H9 (cell line): Measurements from ENCODE around the gene RAPH1. TPM values are rescaled to one million over a fixed set of nuclear protein-coding genes. Genes with fewer than 3 reads are reported as not detected.

Experiments used
- DNase-seq: peaks from one replicate; pipeline ENCODE4 v3.0.0-alpha.2; 2017
- H2AFZ ChIP-seq: one replicate; pipeline ENCODE4 v1.6.1; 2013; ENCODE audit warnings: mild to moderate bottlenecking, low read length, control low read depth, moderate library complexity
- H2AK5ac ChIP-seq: 2 replicates; pipeline ENCODE4 v1.6.1; 2013; ENCODE audit warnings: low read length, control low read depth, mixed read lengths; ENCODE audit not compliant: insufficient read length
- H2BK120ac ChIP-seq: one replicate; pipeline ENCODE4 v1.6.1; 2013; ENCODE audit warnings: low read depth, mild to moderate bottlenecking, low read length, control low read depth, inconsistent platforms; ENCODE audit not compliant: poor library complexity, severe bottlenecking
- H2BK12ac ChIP-seq: 2 replicates; pipeline ENCODE4 v1.6.1; 2013; ENCODE audit warnings: low read length, control low read depth, mixed read lengths, low read depth; ENCODE audit not compliant: insufficient read length
- H2BK15ac ChIP-seq: 2 replicates; pipeline ENCODE4 v1.6.1; 2013; ENCODE audit warnings: low read depth, low read length, control low read depth
- H2BK20ac ChIP-seq: one replicate; pipeline ENCODE4 v1.6.1; 2013; ENCODE audit warnings: low read depth, mild to moderate bottlenecking, low read length, control low read depth, inconsistent platforms; ENCODE audit not compliant: poor library complexity, severe bottlenecking
- H2BK5ac ChIP-seq: 2 replicates; pipeline ENCODE4 v1.6.1; 2013; ENCODE audit warnings: low read length, control low read depth, mixed read lengths; ENCODE audit not compliant: insufficient read length
- H3K14ac ChIP-seq: 2 replicates; pipeline ENCODE4 v1.6.1; 2013; ENCODE audit warnings: low read length, control low read depth; ENCODE audit not compliant: insufficient read depth
- H3K18ac ChIP-seq: 2 replicates; pipeline ENCODE4 v1.6.1; 2013; ENCODE audit warnings: low read depth, mild to moderate bottlenecking, mixed read lengths, low read length, control low read depth; ENCODE audit not compliant: insufficient read length
- H3K23ac ChIP-seq: 2 replicates; pipeline ENCODE4 v1.6.1; 2013; ENCODE audit warnings: low read length, control low read depth, mixed read lengths, low read depth; ENCODE audit not compliant: insufficient read length
- H3K23me2 ChIP-seq: 2 replicates; pipeline ENCODE4 v1.6.1; 2013; ENCODE audit warnings: low read depth, mild to moderate bottlenecking, mixed read lengths, low read length, control low read depth; ENCODE audit not compliant: insufficient read length, poor library complexity, severe bottlenecking
- H3K27ac ChIP-seq: 2 replicates; pipeline ENCODE4 v1.5.1; 2013; ENCODE audit warnings: low read length, control low read depth, mixed read lengths, low read depth; ENCODE audit not compliant: insufficient read length
- H3K27me3 ChIP-seq: 2 replicates; pipeline ENCODE4 v1.6.1; 2013; ENCODE audit warnings: low read length, control low read depth, inconsistent platforms; ENCODE audit not compliant: insufficient read depth
- H3K4ac ChIP-seq: 2 replicates; pipeline ENCODE4 v1.6.1; 2013; ENCODE audit warnings: low read depth, mild to moderate bottlenecking, control low read depth, inconsistent platforms, low read length, moderate library complexity
- H3K4me1 ChIP-seq: 2 replicates; pipeline ENCODE4 v1.6.1; 2013; ENCODE audit warnings: low read length, control low read depth, inconsistent platforms; ENCODE audit not compliant: insufficient read depth
- H3K4me2 ChIP-seq: 2 replicates; pipeline ENCODE4 v1.6.1; 2013; ENCODE audit warnings: low read length, control low read depth, mixed read lengths; ENCODE audit not compliant: insufficient read length, insufficient read depth
- H3K56ac ChIP-seq: 2 replicates; pipeline ENCODE4 v1.6.1; 2013; ENCODE audit warnings: low read depth, mild to moderate bottlenecking, mixed read lengths, low read length, control low read depth; ENCODE audit not compliant: insufficient read length
- H3K79me1 ChIP-seq: 2 replicates; pipeline ENCODE4 v1.6.1; 2013; ENCODE audit warnings: low read depth, mild to moderate bottlenecking, moderate library complexity, low read length, control low read depth, inconsistent platforms; ENCODE audit not compliant: insufficient read depth, poor library complexity, severe bottlenecking
- H3K79me2 ChIP-seq: 2 replicates; pipeline ENCODE4 v1.6.1; 2013; ENCODE audit warnings: low read length, control low read depth, inconsistent platforms; ENCODE audit not compliant: insufficient read depth
- H3K9ac ChIP-seq: 2 replicates; pipeline ENCODE4 v1.6.1; 2013; ENCODE audit warnings: low read length, control low read depth, mixed read lengths; ENCODE audit not compliant: insufficient read length; ENCODE audit errors: extremely low read depth
- H3K9me3 ChIP-seq: one replicate; pipeline ENCODE4 v1.6.1; 2013; ENCODE audit warnings: low read depth, low read length, inconsistent platforms; ENCODE audit not compliant: control insufficient read depth
- H3T11ph ChIP-seq: one replicate; pipeline ENCODE4 v1.6.1; 2013; ENCODE audit warnings: mild to moderate bottlenecking, low read length, control low read depth, inconsistent platforms
- H4K20me1 ChIP-seq: one replicate; pipeline ENCODE4 v1.6.1; 2013; ENCODE audit not compliant: control insufficient read depth, insufficient read length, insufficient read depth
- H4K5ac ChIP-seq: 2 replicates; pipeline ENCODE4 v1.6.1; 2013; ENCODE audit warnings: low read depth, mild to moderate bottlenecking, mixed read lengths, low read length, control low read depth; ENCODE audit not compliant: insufficient read length
- H4K8ac ChIP-seq: replicated peaks from 2 replicates; pipeline ENCODE4 v1.6.1; 2013; ENCODE audit warnings: low read length, control low read depth, mixed read lengths, low read depth; ENCODE audit not compliant: insufficient read length
- H4K91ac ChIP-seq: 2 replicates; pipeline ENCODE4 v1.6.1; 2013; ENCODE audit warnings: low read depth, mild to moderate bottlenecking, moderate library complexity, mixed read lengths, low read length, control low read depth; ENCODE audit not compliant: insufficient read length
- H3K27ac Mint-ChIP-seq, 3 experiments: 2 replicates in 2 of 3; 3 replicates in 1 of 3; pipeline ENCODE4 v1.8.0; 2020 to 2021; ENCODE audit warnings: mixed read lengths in 3 of 3, mild to moderate bottlenecking in 1 of 3, moderate library complexity in 1 of 3
- H3K27me3 Mint-ChIP-seq: 2 replicates; pipeline ENCODE4 v1.8.0; 2021; ENCODE audit warnings: low read depth, mild to moderate bottlenecking, moderate library complexity, mixed read lengths
- H3K36me3 Mint-ChIP-seq, 3 experiments: 2 replicates in 2 of 3; 3 replicates in 1 of 3; pipeline ENCODE4 v1.8.0; 2020 to 2021; ENCODE audit warnings: low read depth in 3 of 3, mixed read lengths in 3 of 3; ENCODE audit not compliant: insufficient read depth in 1 of 3
- H3K4me1 Mint-ChIP-seq, 2 experiments: 2 replicates each; pipeline ENCODE4 v1.8.0; 2020; ENCODE audit warnings: mixed read lengths in 2 of 2
- H3K4me3 Mint-ChIP-seq, 2 experiments: 2 replicates in 1 of 2; 3 replicates in 1 of 2; pipeline ENCODE4 v1.8.0; 2020 to 2021; ENCODE audit warnings: mild to moderate bottlenecking in 2 of 2, mixed read lengths in 2 of 2, moderate library complexity in 1 of 2
- H3K9me3 Mint-ChIP-seq, 2 experiments: 2 replicates in 1 of 2; 3 replicates in 1 of 2; pipeline ENCODE4 v1.8.0; 2020; ENCODE audit warnings: mild to moderate bottlenecking in 2 of 2, mixed read lengths in 2 of 2, moderate library complexity in 1 of 2
- CTCF ChIP-seq: fragments of 200-600 bp; sonication (generic); conservative IDR thresholded peaks from 3 replicates; pipeline ENCODE4 v1.8.0; 2021; ENCODE audit warnings: antibody characterized with exemption, mild to moderate bottlenecking
- WGBS: extraction: QIAGEN DNeasy Blood & Tissue Kit; methylation state at CpG from one replicate; pipeline ENCODE4 v1.1.7; 2013; ENCODE audit warnings: missing lambda C conversion rate, low lambda C conversion rate, mixed read lengths; ENCODE audit not compliant: insufficient read length; ENCODE audit errors: extremely low coverage; 5-methylcytosine and 5-hydroxymethylcytosine counted together
- total RNA-seq: library from RNA; stranded (reverse); gene quantifications from 2 replicates; pipeline ENCODE4 v1.2.1, GENCODE V29; 2021

Gene RAPH1
- total RNA-seq, 1 experiment from 2014 or later: 17.1 TPM

- TF ChIP-seq CTCF: no peak
- Histone ChIP-seq H2AFZ (no peak overlapping the region), H2BK120ac (no peak overlapping the region), H3K79me2 (no peaks in the 10 kb centered on the region; the same call in 1 of the 2 replicates), H3K23ac (no peak overlapping the region), H3T11ph (no peak overlapping the region), H3K79me1 (peaks cover 7% of the 10 kb centered on the region), H2BK12ac (no peak overlapping the region), H3K4me2 (peak overlapping the region; percentile 54), H2BK15ac (no peak overlapping the region), H4K5ac (no peak overlapping the region), H3K56ac (no peak overlapping the region), H3K4ac (no peak overlapping the region), H3K14ac (0 out of 2 replicates have a peak overlapping the region, but pooled peaks have one; percentile 45), H2BK5ac (no peak overlapping the region), H3K23me2 (peaks cover 11% of the 10 kb centered on the region), H2AK5ac (no peak overlapping the region), H3K18ac (no peak overlapping the region), H3K4me1 (peaks cover 2% of the 10 kb centered on the region; the same call in 1 of the 2 replicates), H3K27ac (peak overlapping the region; percentile 3), H3K27me3 (no peaks in the 10 kb centered on the region; the same call in 1 of the 2 replicates), H4K8ac (no peak overlapping the region), H2BK20ac (no peak overlapping the region), H4K91ac (no peak overlapping the region), H3K9me3 (no peaks in the 10 kb centered on the region), H4K20me1 (no peaks in the 10 kb centered on the region), H3K9ac (peak overlapping the region; percentile 79)
- H3K27me3 Mint-ChIP-seq: peaks cover 13% of the 10 kb centered on the region
- peaks cover 23 to 30% of the 10 kb centered on the region in 2 experiments for H3K4me1 Mint-ChIP-seq
- H3K4me3 Mint-ChIP-seq: peak overlapping the region; percentile 85 to 92
- no CpG with 5 or more reads among the region's 14 CpGs for WGBS
- peak overlapping the region; percentile 88 to 96 (median 91); a peak in 6 of 7 replicates for H3K27ac Mint-ChIP-seq
- no peak for DNase-seq
- H3K36me3 Mint-ChIP-seq: peaks cover 0 to 14% (median 7%) of the 10 kb centered on the region in 3 experiments; a peak in 5 of 7 replicates
- peaks cover 12 to 13% of the 10 kb centered on the region in 2 experiments for H3K9me3 Mint-ChIP-seq
Measured at GRCh38 chr2:203535784-203536585, 884 bp upstream of the RAPH1 start.
